SK-N-SH (cell line): ENCODE measurements around the gene PYGB. TPM values are rescaled to one million over a fixed set of nuclear protein-coding genes. Genes with fewer than 3 reads are reported as not detected.

Experiments
- CTCF ChIA-PET: fragments of 300-600, 350-600 bp; formaldehyde crosslinking; extraction: SDS; loops from one replicate; lab custom pipeline; 2021; lab: Yijun Ruan, JAX
- POLR2A ChIA-PET: fragments of 350-600 bp; sonication (Branson Sonifier 250); formaldehyde crosslinking; extraction: SDS; loops from one replicate; lab custom pipeline; 2020; ENCODE audit warnings: antibody characterized with exemption, inconsistent platforms; lab: Yijun Ruan, JAX
- DNase-seq: peaks from one replicate; pipeline ENCODE4 v3.0.0; 2012
- H2AFZ ChIP-seq: fragments of 200-600 bp; sonication (generic); 2 replicates; pipeline ENCODE4 v1.8.1; 2016; ENCODE audit warnings: antibody characterized with exemption, mild to moderate bottlenecking, low read depth
- H3F3A ChIP-seq: fragments of 200-600 bp; sonication (generic); replicated peaks from 2 replicates; pipeline ENCODE3; 2016; ENCODE audit warnings: antibody characterized with exemption, mild to moderate bottlenecking; ENCODE audit not compliant: insufficient read depth
- H3K27ac ChIP-seq, 2 experiments: fragments of 200-500 bp in 1 of 2; fragments of 200-600 bp in 1 of 2; sonication (Bioruptor generic) in 1 of 2; sonication (generic), shearing (Covaris generic) in 1 of 2; 2 replicates each; pipeline versions ENCODE4 v1.5.1 to v1.6.1; 2014 to 2016; ENCODE audit warnings: low read depth in 2 of 2, inconsistent platforms in 1 of 2, low read length in 1 of 2, mild to moderate bottlenecking in 1 of 2, mixed read lengths in 1 of 2
- H3K27me3 ChIP-seq: fragments of 200-600 bp; sonication (generic), shearing (Covaris generic); 2 replicates; pipeline ENCODE4 v1.6.1; 2016; ENCODE audit warnings: mixed run types; ENCODE audit not compliant: insufficient read depth
- H3K36me3 ChIP-seq, 2 experiments: fragments of 200-500 bp in 1 of 2; fragments of 200-600 bp in 1 of 2; sonication (Bioruptor generic) in 1 of 2; sonication (generic) in 1 of 2; replicated peaks in 1 of 2; 2 replicates each; pipeline versions ENCODE3 to v1.5.1; 2014 to 2016; ENCODE audit warnings: low read length in 1 of 2, mild to moderate bottlenecking in 1 of 2; ENCODE audit not compliant: insufficient read depth in 2 of 2, control insufficient read depth in 1 of 2
- H3K4me1 ChIP-seq, 2 experiments: fragments of 200-500 bp in 1 of 2; fragments of 200-600 bp in 1 of 2; sonication (Bioruptor generic) in 1 of 2; sonication (generic), shearing (Covaris generic) in 1 of 2; 2 replicates each; pipeline versions ENCODE4 v1.5.1 to v1.6.1; 2014 to 2016; ENCODE audit warnings: low read depth in 1 of 2, low read length in 1 of 2, mixed run types in 1 of 2; ENCODE audit not compliant: insufficient read depth in 2 of 2, control insufficient read depth in 1 of 2
- H3K4me2 ChIP-seq: fragments of 200-600 bp; sonication (generic), shearing (Covaris generic); 2 replicates; pipeline ENCODE4 v1.6.1; 2017; ENCODE audit warnings: mixed run types
- H3K4me3 ChIP-seq, 2 experiments: fragments of 200-500 bp in 1 of 2; fragments of 200-600 bp in 1 of 2; sonication (Bioruptor generic) in 1 of 2; sonication (generic), shearing (Covaris generic) in 1 of 2; 2 replicates each; pipeline versions ENCODE4 v1.5.1 to v1.8.1; 2014 to 2016; ENCODE audit warnings: low read depth in 2 of 2, inconsistent platforms in 1 of 2, low read length in 1 of 2, mild to moderate bottlenecking in 1 of 2, mixed read lengths in 1 of 2, moderate library complexity in 1 of 2
- H3K79me2 ChIP-seq: fragments of 200-600 bp; sonication (generic); 2 replicates; pipeline ENCODE4 v1.8.1; 2017; ENCODE audit warnings: mild to moderate bottlenecking; ENCODE audit not compliant: insufficient read depth
- H3K9ac ChIP-seq: fragments of 200-600 bp; sonication (generic); 2 replicates; pipeline ENCODE4 v1.6.1; 2017; ENCODE audit warnings: mixed run types
- H3K9me2 ChIP-seq: fragments of 200-600 bp; sonication (generic); 2 replicates; pipeline ENCODE4 v1.6.1; 2017; ENCODE audit warnings: mixed run types
- H3K9me3 ChIP-seq: fragments of 200-600 bp; sonication (generic); 2 replicates; pipeline ENCODE4 v1.6.1; 2017; ENCODE audit warnings: mixed run types, mild to moderate bottlenecking, moderate library complexity
- H4K20me1 ChIP-seq: fragments of 200-600 bp; sonication (generic); 2 replicates; pipeline ENCODE4 v1.6.1; 2017; ENCODE audit warnings: mild to moderate bottlenecking, mixed run types; ENCODE audit not compliant: insufficient read depth
- CHD2 ChIP-seq: fragments of 150-350 bp; IDR thresholded peaks from 2 replicates; pipeline ENCODE4 v1.6.1; 2018; ENCODE audit warnings: low read length; ENCODE audit not compliant: partially characterized antibody
- ELF1 ChIP-seq: IDR thresholded peaks from 2 replicates; pipeline ENCODE4 v1.4.0; 2012
- EZH2phosphoT487 ChIP-seq: fragments of 200-600 bp; sonication (generic); IDR thresholded peaks from 2 replicates; pipeline ENCODE4 v1.6.1; 2017; ENCODE audit warnings: low read depth, mixed run types, mild to moderate bottlenecking, antibody characterized with exemption, moderate library complexity, borderline replicate concordance
- GATA2 ChIP-seq: sonication (generic); formaldehyde crosslinking; IDR thresholded peaks from 2 replicates; pipeline ENCODE4 v1.5.0; 2020; ENCODE audit warnings: mild to moderate bottlenecking, missing genetic modification reagents
- JUND ChIP-seq: IDR thresholded peaks from 2 replicates; pipeline ENCODE4 v1.4.0; 2012
- MAX ChIP-seq: IDR thresholded peaks from 2 replicates; pipeline ENCODE4 v1.4.0; 2012; ENCODE audit warnings: low read depth
- RCOR1 ChIP-seq: fragments of 150-350 bp; IDR thresholded peaks from 2 replicates; pipeline ENCODE4 v1.6.1; 2017; ENCODE audit warnings: antibody characterized with exemption, low read length
- RXRA ChIP-seq: IDR thresholded peaks from 2 replicates; pipeline ENCODE4 v1.4.0; 2012; ENCODE audit warnings: low read depth, mild to moderate bottlenecking, borderline replicate concordance
- SIN3A ChIP-seq: IDR thresholded peaks from 2 replicates; pipeline ENCODE4 v1.6.1; 2012; ENCODE audit warnings: low read depth, mild to moderate bottlenecking, low read length, moderate library complexity, borderline replicate concordance
- SMC3 ChIP-seq: IDR thresholded peaks from 2 replicates; pipeline ENCODE4 v1.6.1; 2012; ENCODE audit warnings: low read depth, low read length, improper control_type of control experiment
- TAF1 ChIP-seq: IDR thresholded peaks from 2 replicates; pipeline ENCODE4 v1.6.1; 2012; ENCODE audit warnings: low read depth, mild to moderate bottlenecking, low read length, moderate library complexity, borderline replicate concordance
- TEAD4 ChIP-seq: IDR thresholded peaks from 2 replicates; pipeline ENCODE4 v1.4.0; 2012; ENCODE audit warnings: mild to moderate bottlenecking, borderline replicate concordance; ENCODE audit not compliant: insufficient read depth
- WGBS: methylation state at CpG from one replicate; pipeline ENCODE4 v1.1.6; 2017; ENCODE audit warnings: low lambda C conversion rate; 5-methylcytosine and 5-hydroxymethylcytosine counted together
- polyA plus RNA-seq, 3 experiments: library from polyadenylated mRNA; depleted of rRNA; stranded (reverse); fragments of >200 nt; gene quantifications; 2 replicates each; pipeline ENCODE4 v1.2.3, GENCODE V29; 2012
- TF ChIP-seq, protein P1 (sequence below): IDR thresholded peaks from 2 replicates; pipeline ENCODE4 v1.6.1; 2012; ENCODE audit warnings: mild to moderate bottlenecking, low read depth, low read length, moderate library complexity

PYGB gene
- polyA plus RNA-seq, 1 of the 3 experiments (the other 2 are of a cell fraction): 35.8 TPM

- peak; percentile 82; the same call in 1 of the 2 replicates for TF ChIP-seq TAF1
- TF ChIP-seq, protein P1, sequence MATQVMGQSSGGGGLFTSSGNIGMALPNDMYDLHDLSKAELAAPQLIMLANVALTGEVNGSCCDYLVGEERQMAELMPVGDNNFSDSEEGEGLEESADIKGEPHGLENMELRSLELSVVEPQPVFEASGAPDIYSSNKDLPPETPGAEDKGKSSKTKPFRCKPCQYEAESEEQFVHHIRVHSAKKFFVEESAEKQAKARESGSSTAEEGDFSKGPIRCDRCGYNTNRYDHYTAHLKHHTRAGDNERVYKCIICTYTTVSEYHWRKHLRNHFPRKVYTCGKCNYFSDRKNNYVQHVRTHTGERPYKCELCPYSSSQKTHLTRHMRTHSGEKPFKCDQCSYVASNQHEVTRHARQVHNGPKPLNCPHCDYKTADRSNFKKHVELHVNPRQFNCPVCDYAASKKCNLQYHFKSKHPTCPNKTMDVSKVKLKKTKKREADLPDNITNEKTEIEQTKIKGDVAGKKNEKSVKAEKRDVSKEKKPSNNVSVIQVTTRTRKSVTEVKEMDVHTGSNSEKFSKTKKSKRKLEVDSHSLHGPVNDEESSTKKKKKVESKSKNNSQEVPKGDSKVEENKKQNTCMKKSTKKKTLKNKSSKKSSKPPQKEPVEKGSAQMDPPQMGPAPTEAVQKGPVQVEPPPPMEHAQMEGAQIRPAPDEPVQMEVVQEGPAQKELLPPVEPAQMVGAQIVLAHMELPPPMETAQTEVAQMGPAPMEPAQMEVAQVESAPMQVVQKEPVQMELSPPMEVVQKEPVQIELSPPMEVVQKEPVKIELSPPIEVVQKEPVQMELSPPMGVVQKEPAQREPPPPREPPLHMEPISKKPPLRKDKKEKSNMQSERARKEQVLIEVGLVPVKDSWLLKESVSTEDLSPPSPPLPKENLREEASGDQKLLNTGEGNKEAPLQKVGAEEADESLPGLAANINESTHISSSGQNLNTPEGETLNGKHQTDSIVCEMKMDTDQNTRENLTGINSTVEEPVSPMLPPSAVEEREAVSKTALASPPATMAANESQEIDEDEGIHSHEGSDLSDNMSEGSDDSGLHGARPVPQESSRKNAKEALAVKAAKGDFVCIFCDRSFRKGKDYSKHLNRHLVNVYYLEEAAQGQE: 0 out of 2 replicates have a peak, but pooled peaks have one; percentile 24
- TF ChIP-seq JUND: no peak
- 0 out of 2 replicates have a peak, but pooled peaks have one; percentile 61 for TF ChIP-seq ELF1
- TF ChIP-seq RXRA: no peak
- TF ChIP-seq GATA2 (CRISPR knock-in tag): no peak
- TF ChIP-seq MAX: peak; percentile 84
- TF ChIP-seq RCOR1: no peak
- TF ChIP-seq CHD2: peak; percentile 23
- TF ChIP-seq, all 33 proteins: peak for 13
Measured at GRCh38 chr20:25247956-25248785, at the start of gene PYGB (continued).

GRCh38 chr20:25198663-25199383, 49.1 kb upstream of the PYGB start:
- 89% methylated on average over 11 of the region's 11 CpGs for WGBS
- POLR2A ChIA-PET: no interaction called here
- TF ChIP-seq RXRA (no peak), MAX (no peak), SIN3A (no peak), SMC3 (no peak), TEAD4 (no peak), GATA2 (CRISPR knock-in tag) (no peak), JUND (no peak), EZH2phosphoT487 (no peak)
- no peak for DNase-seq
- H3F3A ChIP-seq: peaks cover 7% of the 10 kb centered on the region
- H2AFZ ChIP-seq: no peak overlapping the region
- no peaks in the 10 kb centered on the region for H3K27me3 ChIP-seq
- no peaks in the 10 kb centered on the region for H3K9me2 ChIP-seq
- H3K4me2 ChIP-seq: no peak overlapping the region
- H3K27ac ChIP-seq: no peak overlapping the region
- H3K36me3 ChIP-seq: peaks cover 0 to 8% of the 10 kb centered on the region in 2 experiments
- peaks cover 0 to 22% of the 10 kb centered on the region in 2 experiments; a peak in 3 of 4 replicates for H3K4me1 ChIP-seq
- CTCF ChIA-PET: interaction anchor here (1.1 kb wide), 1 partner anchor 49 kb away, joined by 4 read pairs; the partner anchor contains the start of gene PYGB
- H3K4me3 ChIP-seq: no peak overlapping the region
- no peaks in the 10 kb centered on the region for H3K9me3 ChIP-seq
- peaks cover 81% of the 10 kb centered on the region for H3K79me2 ChIP-seq
- H3K9ac ChIP-seq: no peak overlapping the region
- peaks cover 3% of the 10 kb centered on the region; the same call in 1 of the 2 replicates for H4K20me1 ChIP-seq
